ENCODE measurements around the gene NUDC.
"Not testable (repeated sequence)": the region's sequence is repeated elsewhere in the genome, so short reads cannot be mapped to it uniquely, and the experiment has no call there.

Gene NUDC

GRCh38 chr1:26976621-26977510, 55.3 kb downstream of the NUDC start:
- no peak for TF ChIP-seq CTCF (IDR thresholded peaks at IDR 0.05; ENCODE audit: low read depth, low read length)
- no peak overlapping the region for H3K4me3 ChIP-seq (ENCODE audit: low read depth, low read length)

GRCh38 chr1:26978901-26979300, 57.4 kb downstream of the NUDC start:
- no peak overlapping the region for H3K4me3 ChIP-seq (ENCODE audit: low read depth, low read length)
- TF ChIP-seq CTCF (IDR thresholded peaks at IDR 0.05; ENCODE audit: low read depth, low read length), result no peak

DNA sequence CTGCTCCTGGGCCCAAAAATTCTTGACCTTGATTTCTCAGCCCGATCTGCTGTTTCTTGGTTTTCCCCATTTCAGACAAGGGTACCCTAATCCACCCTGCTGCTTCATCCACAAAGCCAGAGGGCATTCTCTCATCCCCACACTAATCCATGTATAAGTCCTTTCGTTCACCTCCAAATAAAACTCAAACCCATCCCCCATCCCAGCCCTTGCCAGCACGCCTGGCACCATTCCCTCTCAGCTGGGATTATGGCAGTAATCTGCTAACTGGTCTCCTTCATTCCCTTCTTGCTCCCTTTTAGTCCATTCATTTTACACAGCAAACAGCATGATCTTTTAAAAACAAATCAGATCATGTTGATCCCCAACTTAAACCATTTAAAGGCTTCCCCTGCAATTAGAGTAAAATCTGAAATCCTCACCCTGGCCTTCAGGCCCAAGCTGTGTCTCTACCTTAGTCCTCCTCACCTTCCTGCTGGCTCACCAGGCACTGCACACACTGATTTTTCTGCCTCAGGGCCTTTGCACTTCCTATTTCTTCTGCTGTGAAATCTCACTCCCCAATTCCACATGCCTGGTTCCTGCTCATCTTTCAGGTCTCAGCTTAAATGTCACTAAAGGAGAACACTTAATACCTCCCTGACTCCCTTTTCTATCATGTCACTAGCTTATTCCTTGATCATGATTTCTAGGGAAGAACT, 59.8 kb downstream of the NUDC start:
- no peak for TF ChIP-seq CTCF (IDR thresholded peaks at IDR 0.05; ENCODE audit: low read depth, low read length)
- H3K4me3 ChIP-seq (ENCODE audit: low read depth, low read length), result no peak overlapping the region

DNA sequence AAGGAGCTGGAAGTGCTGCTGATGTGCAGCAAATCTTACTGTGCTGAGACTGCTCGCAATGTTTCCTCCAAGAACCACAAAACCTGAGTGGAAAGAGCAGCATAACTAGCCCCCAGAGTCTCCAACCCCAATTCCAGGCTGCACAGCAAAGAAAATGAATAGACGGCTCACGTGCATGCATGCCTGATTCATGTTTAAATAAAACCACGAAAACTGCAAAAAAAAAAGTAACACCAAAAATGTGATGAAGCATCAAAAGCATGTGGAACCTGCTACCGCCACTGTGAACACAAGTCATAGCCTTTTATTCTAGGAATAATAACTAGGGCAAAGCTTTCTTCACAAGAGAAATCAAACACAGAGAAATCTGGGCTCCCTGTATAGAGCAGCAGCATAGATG, 62.3 kb downstream of the NUDC start:
- no peak overlapping the region for H3K4me3 ChIP-seq (ENCODE audit: low read depth, low read length)
- no peak for TF ChIP-seq CTCF (IDR thresholded peaks at IDR 0.05; ENCODE audit: low read depth, low read length)

DNA sequence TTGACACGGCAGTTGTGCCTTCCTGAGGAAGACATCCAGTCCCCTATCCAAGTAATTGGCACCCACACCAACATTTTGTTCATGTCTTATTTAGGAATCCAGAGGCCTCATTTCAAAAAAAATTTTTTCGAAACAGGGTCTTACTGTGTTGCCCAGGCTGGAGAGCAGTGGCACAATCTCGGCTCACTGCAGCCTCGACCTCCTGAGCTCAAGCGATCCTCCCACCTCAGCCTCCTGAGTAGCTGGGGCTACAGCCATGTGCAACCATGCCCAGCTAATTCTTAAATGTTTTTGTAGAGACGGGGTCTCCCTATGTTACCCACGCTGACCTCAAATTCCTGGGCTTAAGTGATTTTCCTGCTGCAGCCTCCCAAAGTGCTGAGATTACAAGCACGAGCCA, 62.7 kb downstream of the NUDC start:
- no peak overlapping the region for H3K4me3 ChIP-seq (ENCODE audit: low read depth, low read length)
- no peak for TF ChIP-seq CTCF (IDR thresholded peaks at IDR 0.05; ENCODE audit: low read depth, low read length)

- no peak for TF ChIP-seq CTCF (IDR thresholded peaks at IDR 0.05; ENCODE audit: low read depth, low read length)
- H3K4me3 ChIP-seq (ENCODE audit: low read depth, low read length), result no peak overlapping the region
Observed at GRCh38 chr1:26986658-26987057, 65.1 kb downstream of the NUDC start.

GRCh38 chr1:26989403-26990109, 68.0 kb downstream of the NUDC start:
- H3K4me3 ChIP-seq (ENCODE audit: low read depth, low read length), result not testable (repeated sequence)
